GM12864 (cell line): ENCODE data around the gene UCHL1.
A peak's percentile ranks its signal among the peaks of the same experiment; 100 is the strongest.

Source experiments
- DNase-seq: peaks from one replicate; pipeline ENCODE4 v3.0.0-alpha.2; 2011; ENCODE audit warnings: low read depth
- H3K4me3 ChIP-seq: 2 replicates; pipeline ENCODE4 v1.5.1; 2011; ENCODE audit warnings: mild to moderate bottlenecking, low read depth, low read length, control low read depth
- TF ChIP-seq, protein P1 (sequence below): IDR thresholded peaks from 2 replicates; pipeline ENCODE4 v1.5.1; 2011; ENCODE audit warnings: low read depth, mild to moderate bottlenecking, moderate library complexity, low read length, control low read depth, inconsistent platforms; ENCODE audit errors: missing control alignments

Gene UCHL1

DNA sequence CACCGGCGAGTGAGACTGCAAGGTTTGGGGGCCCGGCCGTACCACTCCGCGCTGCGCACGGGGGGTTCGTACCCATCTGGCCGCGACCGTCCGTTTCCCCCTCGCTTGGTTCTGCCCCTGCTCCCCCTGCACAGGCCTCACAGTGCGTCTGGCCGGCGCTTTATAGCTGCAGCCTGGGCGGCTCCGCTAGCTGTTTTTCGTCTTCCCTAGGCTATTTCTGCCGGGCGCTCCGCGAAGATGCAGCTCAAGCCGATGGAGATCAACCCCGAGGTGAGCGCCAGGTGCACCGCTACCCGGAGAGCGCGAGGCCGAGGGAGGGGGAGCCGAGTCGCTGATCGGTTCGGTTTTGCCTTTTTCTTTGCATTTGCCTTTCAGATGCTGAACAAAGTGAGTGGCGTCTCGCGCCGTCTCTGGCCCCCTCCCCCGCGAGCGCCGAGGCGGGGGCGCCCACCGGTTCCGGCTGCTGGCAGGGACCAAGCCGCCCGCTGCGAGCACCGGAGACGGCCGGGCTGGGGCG, at the start of gene UCHL1:
TSS of gene UCHL1 (plus strand) at position 189 of the 517 bp plus-strand sequence. CDS start at position 238, 49 bp downstream.
- TF ChIP-seq, protein P1, sequence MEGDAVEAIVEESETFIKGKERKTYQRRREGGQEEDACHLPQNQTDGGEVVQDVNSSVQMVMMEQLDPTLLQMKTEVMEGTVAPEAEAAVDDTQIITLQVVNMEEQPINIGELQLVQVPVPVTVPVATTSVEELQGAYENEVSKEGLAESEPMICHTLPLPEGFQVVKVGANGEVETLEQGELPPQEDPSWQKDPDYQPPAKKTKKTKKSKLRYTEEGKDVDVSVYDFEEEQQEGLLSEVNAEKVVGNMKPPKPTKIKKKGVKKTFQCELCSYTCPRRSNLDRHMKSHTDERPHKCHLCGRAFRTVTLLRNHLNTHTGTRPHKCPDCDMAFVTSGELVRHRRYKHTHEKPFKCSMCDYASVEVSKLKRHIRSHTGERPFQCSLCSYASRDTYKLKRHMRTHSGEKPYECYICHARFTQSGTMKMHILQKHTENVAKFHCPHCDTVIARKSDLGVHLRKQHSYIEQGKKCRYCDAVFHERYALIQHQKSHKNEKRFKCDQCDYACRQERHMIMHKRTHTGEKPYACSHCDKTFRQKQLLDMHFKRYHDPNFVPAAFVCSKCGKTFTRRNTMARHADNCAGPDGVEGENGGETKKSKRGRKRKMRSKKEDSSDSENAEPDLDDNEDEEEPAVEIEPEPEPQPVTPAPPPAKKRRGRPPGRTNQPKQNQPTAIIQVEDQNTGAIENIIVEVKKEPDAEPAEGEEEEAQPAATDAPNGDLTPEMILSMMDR, result no peak
- peak; percentile 80 for DNase-seq
- H3K4me3 ChIP-seq, result peak within 1 kb of the TSS; percentile 87

DNA sequence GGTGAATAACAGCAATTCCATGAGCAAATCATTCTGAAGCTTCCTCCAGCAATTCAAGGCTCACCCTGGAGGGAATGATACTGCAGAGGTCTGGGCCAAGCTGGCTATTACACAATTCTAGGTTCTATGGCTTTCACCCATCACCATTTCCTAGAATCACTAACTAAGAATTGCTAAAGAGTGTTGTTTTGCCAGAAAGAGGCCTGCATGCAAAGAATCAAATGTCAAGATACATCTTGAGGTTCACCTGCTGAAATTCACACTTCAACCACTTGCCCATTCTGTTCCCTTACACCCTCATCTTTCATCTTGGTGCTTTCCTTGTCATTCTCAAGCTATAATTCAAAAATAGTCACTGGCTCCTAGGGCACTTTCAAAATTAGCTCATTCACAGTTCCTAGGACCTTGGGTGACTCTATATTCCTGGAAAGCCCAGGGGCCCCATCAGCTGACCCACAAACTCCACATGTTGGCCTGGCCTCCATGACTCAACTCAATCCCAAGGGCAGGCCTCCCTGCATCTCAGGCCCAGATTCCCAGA, 49.4 kb upstream of the UCHL1 start:
- no peak overlapping the region for H3K4me3 ChIP-seq
- TF ChIP-seq, protein P1, result no peak
- no peak for DNase-seq

- TF ChIP-seq, protein P1, result no peak
- no peak for DNase-seq
- no peak overlapping the region for H3K4me3 ChIP-seq
These were observed 47.5 kb upstream of the UCHL1 start for GRCh38 chr4:41209187-41209586.

DNA sequence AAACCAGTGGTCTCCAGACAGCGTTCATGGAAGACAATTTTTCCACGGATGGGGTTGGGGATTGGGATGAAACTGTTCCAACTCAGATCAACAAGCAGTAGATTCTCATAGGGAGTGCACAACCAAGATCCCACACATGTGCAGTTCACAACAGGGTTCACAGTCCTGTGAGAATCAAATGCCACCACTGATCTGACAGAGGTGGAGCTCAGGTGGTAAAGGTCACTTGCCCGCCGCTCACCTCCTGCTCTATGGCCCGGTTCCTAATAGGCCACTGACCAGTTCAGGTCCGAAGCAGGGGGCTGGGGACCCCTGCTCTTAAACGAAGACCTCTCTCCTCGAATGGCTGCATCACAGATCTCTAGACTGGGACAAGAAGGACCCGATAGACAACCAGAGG, 46.8 kb upstream of the UCHL1 start:
- DNase-seq, result no peak
- no peak overlapping the region for H3K4me3 ChIP-seq
- TF ChIP-seq, protein P1, result no peak

GRCh38 chr4:41211951-41212615, 44.6 kb upstream of the UCHL1 start:
- no peak for DNase-seq
- peak overlapping the region; percentile 20 for H3K4me3 ChIP-seq
- TF ChIP-seq, protein P1, result no peak

- TF ChIP-seq, protein P1, result peak; percentile 65
- peak overlapping the region; percentile 94 for H3K4me3 ChIP-seq
- no peak for DNase-seq
These were observed 44.0 kb upstream of the UCHL1 start for GRCh38 chr4:41212616-41213203.
